OCI-LY3 (cell line): ENCODE data around the gene SLC66A2.

Source experiments
- CTCF ChIP-seq: fragments of 200-600, 300-600 bp; sonication (generic); IDR thresholded peaks from 2 replicates; pipeline ENCODE4 v1.5.1; 2014; ENCODE audit warnings: antibody characterized with exemption, low read length, low read depth
- EZH2phosphoT487 ChIP-seq: fragments of 200-600 bp; shearing (Covaris generic); IDR thresholded peaks from 2 replicates; pipeline ENCODE4 v1.6.1; 2018; ENCODE audit warnings: antibody characterized with exemption, mixed run types, low read depth

GRCh38 chr18:79866889-79867574 is 84.4 kb downstream of the SLC66A2 start:
- TF ChIP-seq CTCF (no peak), EZH2phosphoT487 (no peak)
